Stimulated activated CD8-positive, alpha-beta memory T cell treated with anti-CD3 and anti-CD28 coated beads, Interleukin-7, amount 100 ng/mL, for 1 hour (primary cell): ENCODE measurements around the gene IFNW1.

Experiments used
- DNase-seq, 2 donors: peaks; one replicate each; pipeline ENCODE4 v3.0.0-alpha.2; 2020; ENCODE audit warnings: low read depth in 2 of 2

IFNW1 gene

GRCh38 chr9:21110708-21111576 is 30.7 kb downstream of the IFNW1 start:
- DNase-seq: no peak

GRCh38 chr9:21104787-21105186 is 36.8 kb downstream of the IFNW1 start:
- no peak for DNase-seq

GRCh38 chr9:21102305-21102704 is 39.3 kb downstream of the IFNW1 start:
- no peak for DNase-seq

GRCh38 chr9:21097817-21098216 is 43.8 kb downstream of the IFNW1 start:
- no peak for DNase-seq

GRCh38 chr9:21096901-21097255 is 44.8 kb downstream of the IFNW1 start:
- no peak for DNase-seq

GRCh38 chr9:21096172-21096900 is 45.3 kb downstream of the IFNW1 start:
- DNase-seq: no peak

- DNase-seq: no peak
Measured at GRCh38 chr9:21095561-21095960, 46.1 kb downstream of the IFNW1 start.
